ENCODE data around the gene RAB17. TPM values are rescaled to one million over a fixed set of nuclear protein-coding genes. Genes with fewer than 3 reads are reported as not detected.

Gene RAB17
- total and polyA plus RNA-seq, 7 donors: 0.33 to 48.8 (median 2.8) TPM

GRCh38 chr2:237576974-237577373 is 13.6 kb downstream of the RAB17 start:
- H3K9me3 ChIP-seq: no peaks in the 10 kb centered on the region
- WGBS, 2 donors: 89 to 95% methylated on average over 9 of the region's 9 CpGs
- H3K27me3 ChIP-seq: no peaks in the 10 kb centered on the region
- no peaks in the 10 kb centered on the region for H3K36me3 ChIP-seq
- peaks cover 0 to 18% (median 15%) of the 10 kb centered on the region in 4 donors for H3K4me1 ChIP-seq
- no peak for DNase-seq
- H3K27ac ChIP-seq: no peak overlapping the region
- no peak for TF ChIP-seq EP300 (IDR thresholded peaks at IDR 0.05)
- TF ChIP-seq POLR2A (IDR thresholded peaks at IDR 0.05): no peak
- TF ChIP-seq CTCF (IDR thresholded peaks at IDR 0.05): no peak
- TF ChIP-seq POLR2AphosphoS5 (IDR thresholded peaks at IDR 0.05): no peak
- H3K4me3 ChIP-seq: no peak overlapping the region
- intact Hi-C loops (cut with DNase I): loop anchor here (10.0 kb wide), 2 partner anchors 422 to 452 kb away; no protein-coding TSS in a partner anchor

GRCh38 chr2:237575869-237576862 is 14.4 kb downstream of the RAB17 start:
- Histone ChIP-seq H3K36me3 (no peaks in the 10 kb centered on the region), H3K27ac (peak overlapping the region in 1 of 4 donors; percentile 33), H3K4me3 (no peak overlapping the region), H3K4me1 (peaks cover 0 to 15% (median 11%) of the 10 kb centered on the region in 4 donors), H3K9me3 (no peaks in the 10 kb centered on the region), H3K27me3 (no peaks in the 10 kb centered on the region)
- intact Hi-C loops (cut with DNase I): loop anchor here (10.0 kb wide), 2 partner anchors 421 to 451 kb away; no protein-coding TSS in a partner anchor
- TF ChIP-seq POLR2A (IDR thresholded peaks at IDR 0.05): no peak
- TF ChIP-seq CTCF (IDR thresholded peaks at IDR 0.05): no peak
- TF ChIP-seq EP300 (IDR thresholded peaks at IDR 0.05): no peak
- no peak for TF ChIP-seq POLR2AphosphoS5 (IDR thresholded peaks at IDR 0.05)
- DNase-seq: no peak
- 88 to 91% methylated on average over 27 of the region's 27 CpGs for WGBS, 2 donors

- no peak for TF ChIP-seq POLR2AphosphoS5 (IDR thresholded peaks at IDR 0.05)
- TF ChIP-seq POLR2A (IDR thresholded peaks at IDR 0.05): no peak
- TF ChIP-seq EP300 (IDR thresholded peaks at IDR 0.05): no peak
- TF ChIP-seq CTCF (IDR thresholded peaks at IDR 0.05): no peak
- WGBS, 2 donors: 67 to 76% methylated on average over 25 of the region's 25 CpGs
- intact Hi-C loops (cut with DNase I): loop anchor here (5.0 to 10.0 kb wide), 4 partner anchors 143 to 483 kb away; no protein-coding TSS in a partner anchor
- peak; percentile 81 for DNase-seq
- Histone ChIP-seq H3K27me3 (no peaks in the 10 kb centered on the region), H3K9me3 (no peaks in the 10 kb centered on the region), H3K4me1 (peaks cover 0 to 15% (median 11%) of the 10 kb centered on the region in 4 donors), H3K36me3 (no peaks in the 10 kb centered on the region), H3K27ac (peak overlapping the region in 1 of 4 donors; percentile 33), H3K4me3 (no peak overlapping the region)
These were observed 15.4 kb downstream of the RAB17 start for GRCh38 chr2:237574894-237575868.

- no peak overlapping the region for H3K4me3 ChIP-seq
- DNase-seq: no peak
- H3K9me3 ChIP-seq: no peaks in the 10 kb centered on the region
- intact Hi-C loops (cut with DNase I): loop anchor here (5.0 to 10.0 kb wide), 4 partner anchors 142 to 482 kb away; no protein-coding TSS in a partner anchor
- H3K27me3 ChIP-seq: no peaks in the 10 kb centered on the region
- H3K36me3 ChIP-seq: no peaks in the 10 kb centered on the region
- H3K27ac ChIP-seq: peak overlapping the region in 1 of 4 donors; percentile 33
- TF ChIP-seq CTCF (IDR thresholded peaks at IDR 0.05): no peak
- no peak for TF ChIP-seq POLR2A (IDR thresholded peaks at IDR 0.05)
- no peak for TF ChIP-seq POLR2AphosphoS5 (IDR thresholded peaks at IDR 0.05)
- TF ChIP-seq EP300 (IDR thresholded peaks at IDR 0.05): no peak
- WGBS, 2 donors: 94 to 95% methylated on average over 9 of the region's 9 CpGs
- H3K4me1 ChIP-seq: peaks cover 0 to 15% (median 11%) of the 10 kb centered on the region in 4 donors
These were observed 16.1 kb downstream of the RAB17 start for GRCh38 chr2:237574467-237574866.
